SK-N-MC (cell line): ENCODE results near the gene MR1.

Source experiments
- EZH2 ChIP-seq: fragments of 200-600 bp; sonication (generic); IDR thresholded peaks from one replicate; pipeline ENCODE4 v1.6.1; 2017; ENCODE audit warnings: antibody characterized with exemption
- POLR2AphosphoS5 ChIP-seq: IDR thresholded peaks from 2 replicates; pipeline ENCODE4 v1.6.1; 2012; ENCODE audit warnings: mild to moderate bottlenecking, low read depth, low read length, borderline replicate concordance

- TF ChIP-seq EZH2 (no peak), POLR2AphosphoS5 (no peak)
These were observed 30.3 kb downstream of the MR1 start for GRCh38 chr1:181064011-181064623.
